Thyroid gland (tissue), 4 donors: Measurements from ENCODE around the gene UNC13A. TPM values are rescaled to one million over a fixed set of nuclear protein-coding genes. Genes with fewer than 3 reads are reported as not detected.

Experiments
- DNase-seq, 2 donors: peaks; one replicate each; pipeline ENCODE4 v3.0.0-alpha.2; 2019
- H3K27ac ChIP-seq, 3 donors: fragments of 200-600 bp; sonication (generic); 1 replicate in 2 of 3; 2 replicates in 1 of 3; pipeline ENCODE4 v1.5.1; 2016 to 2019; ENCODE audit warnings: mild to moderate bottlenecking in 1 of 3, moderate library complexity in 1 of 3
- H3K27me3 ChIP-seq: fragments of 200-600 bp; sonication (generic); one replicate; pipeline ENCODE4 v1.5.1; 2019
- H3K36me3 ChIP-seq, 2 donors: fragments of 200-600 bp; sonication (generic); one replicate each; pipeline ENCODE4 v1.5.1; 2016 to 2019
- H3K4me1 ChIP-seq, 2 donors: fragments of 200-600 bp; sonication (generic); one replicate each; pipeline ENCODE4 v1.5.1; 2017 to 2019
- H3K4me3 ChIP-seq, 3 donors: fragments of 200-600 bp; sonication (generic); replicated peaks in 1 of 3; 1 replicate in 2 of 3; 2 replicates in 1 of 3; pipeline ENCODE4 v1.5.1; 2016; ENCODE audit warnings: mild to moderate bottlenecking in 1 of 3
- H3K9me3 ChIP-seq: fragments of 200-600 bp; sonication (generic); one replicate; pipeline ENCODE4 v1.5.1; 2017
- POLR2A ChIP-seq, 2 donors: fragments of 450-650 bp; IDR thresholded peaks; one replicate each; pipeline ENCODE4 v1.6.1; 2017; ENCODE audit warnings: antibody characterized with exemption in 2 of 2, mild to moderate bottlenecking in 2 of 2, moderate library complexity in 1 of 2
- WGBS, 2 donors: methylation state at CpG; one replicate each; pipeline ENCODE4 v1.1.5; 2017; 5-methylcytosine and 5-hydroxymethylcytosine counted together
- intact Hi-C: fragments of 100-400 bp; cut with DNase I; formaldehyde crosslinking; loops from one replicate; pipeline ENCODE4 v1.15.1; 2023
- total RNA-seq, 4 donors: library from RNA; depleted of rRNA; stranded (reverse); fragments of >200 nt; gene quantifications; one replicate each; pipeline ENCODE4 v1.2.3, GENCODE V29; 2016
- TF ChIP-seq, protein P1 (sequence below), 6 experiments: fragments of 200-600 bp in 3 of 6; fragments of 450-650 bp in 3 of 6; sonication (generic) in 3 of 6; IDR thresholded peaks; one replicate each; pipeline ENCODE4 v1.5.1; 2016 to 2019; ENCODE audit warnings: antibody characterized with exemption in 6 of 6, mild to moderate bottlenecking in 2 of 6, inconsistent platforms in 1 of 6, moderate library complexity in 1 of 6

UNC13A gene
- total RNA-seq, 4 donors from 2014 or later, result under 0.01 to 2.7 (median 0.21) TPM

DNA sequence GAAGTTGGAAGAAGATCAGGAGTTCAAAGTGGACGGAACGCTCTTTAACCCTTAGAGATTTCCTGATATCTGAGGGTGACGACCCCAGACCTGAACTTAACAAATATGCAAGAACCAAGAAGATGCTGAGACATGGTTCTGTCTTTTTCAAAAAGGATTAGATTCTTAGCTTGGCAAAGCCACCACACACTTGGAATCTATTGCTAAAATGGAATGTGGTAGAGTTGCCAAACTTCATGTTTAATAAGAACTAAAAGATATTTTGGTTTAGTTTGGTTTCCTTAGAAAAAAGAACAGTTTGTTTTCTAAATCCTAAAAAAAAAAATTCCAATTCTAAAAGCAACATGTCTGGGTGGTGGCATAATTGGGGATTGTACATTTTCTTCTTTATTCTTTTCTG lies 29.5 kb downstream of the UNC13A start:
- no peaks in the 10 kb centered on the region for H3K27me3 ChIP-seq
- no peak overlapping the region for H3K4me3 ChIP-seq
- no peak overlapping the region for H3K27ac ChIP-seq
- no peaks in the 10 kb centered on the region for H3K4me1 ChIP-seq
- DNase-seq, result no peak
- H3K36me3 ChIP-seq, result no peaks in the 10 kb centered on the region
- TF ChIP-seq, protein P1, sequence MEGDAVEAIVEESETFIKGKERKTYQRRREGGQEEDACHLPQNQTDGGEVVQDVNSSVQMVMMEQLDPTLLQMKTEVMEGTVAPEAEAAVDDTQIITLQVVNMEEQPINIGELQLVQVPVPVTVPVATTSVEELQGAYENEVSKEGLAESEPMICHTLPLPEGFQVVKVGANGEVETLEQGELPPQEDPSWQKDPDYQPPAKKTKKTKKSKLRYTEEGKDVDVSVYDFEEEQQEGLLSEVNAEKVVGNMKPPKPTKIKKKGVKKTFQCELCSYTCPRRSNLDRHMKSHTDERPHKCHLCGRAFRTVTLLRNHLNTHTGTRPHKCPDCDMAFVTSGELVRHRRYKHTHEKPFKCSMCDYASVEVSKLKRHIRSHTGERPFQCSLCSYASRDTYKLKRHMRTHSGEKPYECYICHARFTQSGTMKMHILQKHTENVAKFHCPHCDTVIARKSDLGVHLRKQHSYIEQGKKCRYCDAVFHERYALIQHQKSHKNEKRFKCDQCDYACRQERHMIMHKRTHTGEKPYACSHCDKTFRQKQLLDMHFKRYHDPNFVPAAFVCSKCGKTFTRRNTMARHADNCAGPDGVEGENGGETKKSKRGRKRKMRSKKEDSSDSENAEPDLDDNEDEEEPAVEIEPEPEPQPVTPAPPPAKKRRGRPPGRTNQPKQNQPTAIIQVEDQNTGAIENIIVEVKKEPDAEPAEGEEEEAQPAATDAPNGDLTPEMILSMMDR (IDR thresholded peaks at IDR 0.05), result no peak
- no peak for TF ChIP-seq POLR2A (IDR thresholded peaks at IDR 0.05)
- intact Hi-C loops, result no loop called here
- WGBS, 2 donors, result 44 to 63% methylated on average over 3 of the region's 3 CpGs
- H3K9me3 ChIP-seq, result no peaks in the 10 kb centered on the region

- Histone ChIP-seq H3K4me3 (no peak overlapping the region), H3K4me1 (no peaks in the 10 kb centered on the region), H3K36me3 (no peaks in the 10 kb centered on the region), H3K27me3 (no peaks in the 10 kb centered on the region), H3K9me3 (no peaks in the 10 kb centered on the region), H3K27ac (no peak overlapping the region)
- 88 to 90% methylated on average over 6 of the region's 6 CpGs for WGBS, 2 donors
- intact Hi-C loops, result no loop called here
- DNase-seq, result no peak
- no peak for TF ChIP-seq POLR2A (IDR thresholded peaks at IDR 0.05)
Observed at GRCh38 chr19:17658240-17658639, 29.9 kb downstream of the UNC13A start.

DNA sequence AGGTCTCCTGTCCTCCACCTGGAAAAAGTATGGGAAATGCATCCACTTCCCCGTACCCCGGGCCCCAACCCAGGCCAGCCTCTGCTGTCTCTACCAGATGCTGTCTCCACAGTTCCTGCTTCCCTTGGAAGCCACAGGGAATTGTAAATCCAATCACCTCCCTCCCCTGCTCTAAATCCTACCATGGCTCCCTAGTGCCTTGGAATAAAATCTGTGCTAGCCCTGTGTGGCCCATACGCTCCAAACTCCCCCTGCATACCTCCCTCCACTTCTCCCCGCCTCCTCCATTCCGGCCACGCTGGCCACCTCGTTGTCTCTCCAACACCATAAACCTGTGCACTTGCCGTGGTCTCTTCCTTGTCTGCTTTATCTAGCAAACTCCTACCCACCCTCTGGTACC lies 31.2 kb downstream of the UNC13A start:
- Histone ChIP-seq H3K27ac (no peak overlapping the region), H3K4me1 (no peaks in the 10 kb centered on the region), H3K4me3 (no peak overlapping the region), H3K27me3 (no peaks in the 10 kb centered on the region), H3K36me3 (no peaks in the 10 kb centered on the region), H3K9me3 (no peaks in the 10 kb centered on the region)
- TF ChIP-seq, protein P1 (IDR thresholded peaks at IDR 0.05), result no peak
- TF ChIP-seq POLR2A (IDR thresholded peaks at IDR 0.05), result no peak
- 63 to 74% methylated on average over 8 of the region's 8 CpGs for WGBS, 2 donors
- intact Hi-C loops, result no loop called here
- no peak for DNase-seq

DNA sequence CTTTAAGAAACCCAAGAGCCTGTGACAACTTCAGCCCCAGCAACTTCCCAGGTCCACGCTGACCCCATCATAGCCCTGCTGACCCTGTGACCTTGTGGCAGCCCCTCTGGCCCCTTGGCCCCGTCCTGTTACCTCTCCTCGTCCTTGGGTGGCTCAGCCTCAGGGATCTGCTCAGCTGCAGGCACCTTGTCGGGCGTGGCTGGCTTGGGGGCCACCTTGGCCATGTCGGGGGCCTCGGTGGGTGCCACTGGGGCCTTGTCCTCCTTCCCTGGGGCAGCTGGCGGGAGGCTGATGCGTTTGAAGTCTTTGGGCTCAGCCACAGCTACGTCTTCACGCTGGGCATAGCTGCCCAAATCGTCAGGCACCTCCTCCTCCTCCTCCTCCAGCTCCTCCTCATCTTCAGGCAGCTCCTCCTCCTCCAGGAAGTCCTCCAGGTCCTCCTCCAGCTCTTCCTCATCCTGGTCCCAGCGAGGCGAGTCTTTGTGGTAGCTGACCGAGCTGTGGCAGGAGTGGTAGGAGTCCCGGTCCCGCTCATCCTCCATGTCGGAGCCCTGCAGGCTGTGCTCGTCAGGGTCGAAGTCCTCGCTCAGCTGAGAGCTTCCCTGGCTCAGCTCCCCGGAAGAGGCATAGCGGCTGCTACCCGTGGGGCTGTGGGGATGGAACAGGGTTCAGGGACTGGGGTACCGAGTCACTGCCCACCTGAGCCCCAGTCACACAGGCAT lies 32.2 kb downstream of the UNC13A start:
- H3K4me3 ChIP-seq, result no peak overlapping the region
- no peaks in the 10 kb centered on the region for H3K36me3 ChIP-seq
- H3K9me3 ChIP-seq, result no peaks in the 10 kb centered on the region
- DNase-seq, result no peak
- no peak overlapping the region for H3K27ac ChIP-seq
- 79 to 82% methylated on average over 18 to 22 of the region's 25 CpGs for WGBS, 2 donors
- no peaks in the 10 kb centered on the region for H3K27me3 ChIP-seq
- no peaks in the 10 kb centered on the region for H3K4me1 ChIP-seq
- intact Hi-C loops, result no loop called here
- no peak for TF ChIP-seq POLR2A (IDR thresholded peaks at IDR 0.05)
- TF ChIP-seq, protein P1 (IDR thresholded peaks at IDR 0.05), result no peak

- Histone ChIP-seq H3K27ac (no peak overlapping the region), H3K4me1 (no peaks in the 10 kb centered on the region), H3K4me3 (no peak overlapping the region), H3K27me3 (no peaks in the 10 kb centered on the region), H3K36me3 (no peaks in the 10 kb centered on the region), H3K9me3 (no peaks in the 10 kb centered on the region)
- intact Hi-C loops, result no loop called here
- DNase-seq, result no peak
- TF ChIP-seq, protein P1 (IDR thresholded peaks at IDR 0.05), result no peak
- no peak for TF ChIP-seq POLR2A (IDR thresholded peaks at IDR 0.05)
- 74 to 85% methylated on average over 9 of the region's 9 CpGs for WGBS, 2 donors
Observed at GRCh38 chr19:17654993-17655392, 33.2 kb downstream of the UNC13A start.
